GM12878 (cell line): ENCODE data around the gene PPP1R13L.
"Not testable (repeated sequence)": the region's sequence is repeated elsewhere in the genome, so short reads cannot be mapped to it uniquely, and the experiment has no call there.

ENCODE experiments used
- CBFB ChIP-seq: IDR thresholded peaks from 2 replicates; pipeline ENCODE4 v1.6.1; 2016; ENCODE audit warnings: antibody characterized with exemption, low read depth
- CHD1 ChIP-seq: IDR thresholded peaks from 2 replicates; pipeline ENCODE4 v1.6.1; 2012; ENCODE audit warnings: low read depth, low read length, improper control_type of control experiment
- EP300 ChIP-seq, 2 experiments: fragments of 150-350 bp in 1 of 2; IDR thresholded peaks; 2 replicates each; pipeline ENCODE4 v1.6.1; 2011 to 2012; ENCODE audit warnings: low read depth in 2 of 2, low read length in 2 of 2, borderline replicate concordance in 1 of 2, improper control_type of control experiment in 1 of 2, inconsistent platforms in 1 of 2; ENCODE audit not compliant: control insufficient read depth in 1 of 2
- EZH2 ChIP-seq: IDR thresholded peaks from 2 replicates; pipeline ENCODE4 v1.6.1; 2012; ENCODE audit warnings: low read depth, mild to moderate bottlenecking, control low read depth, inconsistent platforms, low read length, borderline replicate concordance; ENCODE audit not compliant: control insufficient read depth
- MYC ChIP-seq: IDR thresholded peaks from 2 replicates; pipeline ENCODE4 v1.6.1; 2011; ENCODE audit warnings: mild to moderate bottlenecking, low read length, moderate library complexity, inconsistent platforms; ENCODE audit not compliant: insufficient read depth, insufficient replicate concordance, insufficient read length, severe bottlenecking
- NR2C1 ChIP-seq: fragments of 450-650 bp; IDR thresholded peaks from 2 replicates; pipeline ENCODE4 v1.6.1; 2017; ENCODE audit warnings: antibody characterized with exemption, mild to moderate bottlenecking, moderate library complexity
- POLR2A ChIP-seq: IDR thresholded peaks from 2 replicates; pipeline ENCODE4 v1.6.1; 2011; ENCODE audit warnings: low read depth, mild to moderate bottlenecking, low read length
- POLR2AphosphoS5 ChIP-seq: IDR thresholded peaks from 2 replicates; pipeline ENCODE4 v1.6.1; 2011; ENCODE audit warnings: mild to moderate bottlenecking, low read length, inconsistent platforms
- SP1 ChIP-seq: IDR thresholded peaks from one replicate; pipeline ENCODE4 v1.6.1; 2011; ENCODE audit warnings: low read depth, low read length
- TARDBP ChIP-seq: IDR thresholded peaks from 2 replicates; pipeline ENCODE4 v1.6.1; 2016; ENCODE audit warnings: borderline replicate concordance
- ZNF207 ChIP-seq: fragments of 450-650 bp; IDR thresholded peaks from 2 replicates; pipeline ENCODE4 v1.6.1; 2014; ENCODE audit warnings: antibody characterized with exemption, mild to moderate bottlenecking, borderline replicate concordance
- TF ChIP-seq, protein P1 (sequence below), 3 experiments: IDR thresholded peaks in 2 of 3; conservative IDR thresholded peaks in 1 of 3; 2 replicates each; pipeline ENCODE4 v1.5.1; 2011; ENCODE audit warnings: low read depth in 3 of 3, low read length in 3 of 3, mild to moderate bottlenecking in 3 of 3, control low read depth in 2 of 3, moderate library complexity in 2 of 3, inconsistent platforms in 1 of 3, mixed read lengths in 1 of 3; ENCODE audit not compliant: control insufficient read depth in 2 of 3, insufficient read depth in 1 of 3; ENCODE audit errors: extremely low read depth in 1 of 3
- TF ChIP-seq, protein P2 (sequence below): IDR thresholded peaks from 2 replicates; pipeline ENCODE4 v1.6.1; 2012; ENCODE audit warnings: low read depth, low read length, improper control_type of control experiment

DNA sequence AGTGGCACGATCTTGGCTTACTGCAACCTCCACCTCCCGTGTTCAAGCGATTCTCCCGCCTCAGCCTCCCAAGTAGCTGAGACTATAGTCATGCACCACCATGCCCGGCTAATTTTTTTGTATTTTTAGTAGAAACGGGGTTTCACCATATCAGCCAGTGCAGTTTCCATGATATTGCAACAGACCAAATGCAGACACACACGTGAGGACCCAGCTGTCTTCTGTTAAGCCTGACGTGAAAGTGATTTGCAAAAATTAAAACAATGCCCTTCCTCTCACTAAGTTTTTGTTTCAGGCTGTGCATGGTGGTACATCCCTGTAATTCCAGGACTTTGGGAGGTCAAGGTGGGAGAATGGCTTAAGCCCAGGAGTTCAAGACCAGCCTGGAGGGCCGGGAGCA is 26.1 kb upstream of the PPP1R13L start:
- TF ChIP-seq, protein P1, sequence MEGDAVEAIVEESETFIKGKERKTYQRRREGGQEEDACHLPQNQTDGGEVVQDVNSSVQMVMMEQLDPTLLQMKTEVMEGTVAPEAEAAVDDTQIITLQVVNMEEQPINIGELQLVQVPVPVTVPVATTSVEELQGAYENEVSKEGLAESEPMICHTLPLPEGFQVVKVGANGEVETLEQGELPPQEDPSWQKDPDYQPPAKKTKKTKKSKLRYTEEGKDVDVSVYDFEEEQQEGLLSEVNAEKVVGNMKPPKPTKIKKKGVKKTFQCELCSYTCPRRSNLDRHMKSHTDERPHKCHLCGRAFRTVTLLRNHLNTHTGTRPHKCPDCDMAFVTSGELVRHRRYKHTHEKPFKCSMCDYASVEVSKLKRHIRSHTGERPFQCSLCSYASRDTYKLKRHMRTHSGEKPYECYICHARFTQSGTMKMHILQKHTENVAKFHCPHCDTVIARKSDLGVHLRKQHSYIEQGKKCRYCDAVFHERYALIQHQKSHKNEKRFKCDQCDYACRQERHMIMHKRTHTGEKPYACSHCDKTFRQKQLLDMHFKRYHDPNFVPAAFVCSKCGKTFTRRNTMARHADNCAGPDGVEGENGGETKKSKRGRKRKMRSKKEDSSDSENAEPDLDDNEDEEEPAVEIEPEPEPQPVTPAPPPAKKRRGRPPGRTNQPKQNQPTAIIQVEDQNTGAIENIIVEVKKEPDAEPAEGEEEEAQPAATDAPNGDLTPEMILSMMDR (IDR thresholded peaks at IDR 0.05 in 2 of 3, conservative IDR thresholded peaks at IDR 0.05 in 1 of 3; ENCODE audit: control insufficient read depth in 2 of 3, extremely low read depth in 1 of 3, insufficient read depth in 1 of 3, low read depth in 3 of 3, low read length in 3 of 3), result not testable (repeated sequence)
- not testable (repeated sequence) for TF ChIP-seq POLR2AphosphoS5; MYC; ZNF207; NR2C1; POLR2A; EZH2; TARDBP; SP1; CHD1; CBFB; EP300 (IDR thresholded peaks at IDR 0.05; ENCODE audit: borderline replicate concordance in 1 of 2, control insufficient read depth in 1 of 2, low read depth in 2 of 2, low read length in 2 of 2)
- TF ChIP-seq, protein P2, sequence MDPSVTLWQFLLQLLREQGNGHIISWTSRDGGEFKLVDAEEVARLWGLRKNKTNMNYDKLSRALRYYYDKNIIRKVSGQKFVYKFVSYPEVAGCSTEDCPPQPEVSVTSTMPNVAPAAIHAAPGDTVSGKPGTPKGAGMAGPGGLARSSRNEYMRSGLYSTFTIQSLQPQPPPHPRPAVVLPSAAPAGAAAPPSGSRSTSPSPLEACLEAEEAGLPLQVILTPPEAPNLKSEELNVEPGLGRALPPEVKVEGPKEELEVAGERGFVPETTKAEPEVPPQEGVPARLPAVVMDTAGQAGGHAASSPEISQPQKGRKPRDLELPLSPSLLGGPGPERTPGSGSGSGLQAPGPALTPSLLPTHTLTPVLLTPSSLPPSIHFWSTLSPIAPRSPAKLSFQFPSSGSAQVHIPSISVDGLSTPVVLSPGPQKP, result not testable (repeated sequence)
